IMR-90 (cell line): ENCODE results near the gene MT3. TPM values are rescaled to one million over a fixed set of nuclear protein-coding genes. Genes with fewer than 3 reads are reported as not detected.

Experiments used
- ATAC-seq: fragments of 200-7000 bp; cut with Tn5 transposase; 2 replicates; pipeline ENCODE4 v1.9.1; 2020; ENCODE audit warnings: low read depth, mild to moderate bottlenecking, moderate library complexity
- BruUV-seq: library from RNA; stranded (reverse); fragments of 400-500 nt; replicated peaks from 2 replicates; lab custom pipeline; 2021; lab: Mats Ljungman, UMichigan
- CTCF ChIA-PET: fragments of 300-600 bp; formaldehyde crosslinking; extraction: SDS; loops from one replicate; lab custom pipeline; 2021; ENCODE audit warnings: antibody characterized with exemption; lab: Yijun Ruan, JAX
- POLR2A ChIA-PET: fragments of 300-600 bp; sonication (Branson Sonifier 250); formaldehyde crosslinking; loops from one replicate; lab custom pipeline; 2022; ENCODE audit warnings: antibody characterized with exemption; ENCODE audit not compliant: unreplicated experiment; lab: Charles Lee
- DNase-seq: peaks from one replicate; pipeline ENCODE4 v3.0.0; 2013
- H2AFZ ChIP-seq: replicated peaks from 2 replicates; pipeline ENCODE3; 2013; ENCODE audit warnings: low read length, mild to moderate bottlenecking; ENCODE audit not compliant: poor library complexity
- H2AK5ac ChIP-seq: 2 replicates; pipeline ENCODE4 v1.6.1; 2013; ENCODE audit warnings: low read depth, low read length, inconsistent platforms
- H2AK9ac ChIP-seq: replicated peaks from 2 replicates; pipeline ENCODE3; 2013; ENCODE audit warnings: mild to moderate bottlenecking, low read depth, low read length, moderate library complexity; ENCODE audit not compliant: poor library complexity
- H2BK120ac ChIP-seq: 2 replicates; pipeline ENCODE4 v1.6.1; 2013; ENCODE audit warnings: low read depth, low read length, inconsistent platforms
- H2BK15ac ChIP-seq: 3 replicates; pipeline ENCODE4 v1.6.1; 2013; ENCODE audit warnings: low read depth, low read length, inconsistent platforms
- H2BK20ac ChIP-seq: 2 replicates; pipeline ENCODE4 v1.6.1; 2013; ENCODE audit warnings: low read depth, mild to moderate bottlenecking, inconsistent platforms, low read length, moderate library complexity
- H2BK5ac ChIP-seq: 2 replicates; pipeline ENCODE4 v1.6.1; 2013; ENCODE audit warnings: mild to moderate bottlenecking, low read depth, low read length, inconsistent platforms; ENCODE audit not compliant: poor library complexity, severe bottlenecking
- H3K14ac ChIP-seq: replicated peaks from 2 replicates; pipeline ENCODE4 v1.6.1; 2013; ENCODE audit warnings: low read depth, low read length, inconsistent platforms
- H3K18ac ChIP-seq: 2 replicates; pipeline ENCODE4 v1.6.1; 2013; ENCODE audit warnings: low read depth, low read length, control low read depth
- H3K23ac ChIP-seq: 2 replicates; pipeline ENCODE4 v1.6.1; 2013; ENCODE audit warnings: low read depth, low read length, inconsistent platforms
- H3K27ac ChIP-seq: 2 replicates; pipeline ENCODE4 v1.5.1; 2013; ENCODE audit warnings: mild to moderate bottlenecking, control low read depth, low read length; ENCODE audit not compliant: insufficient read depth
- H3K27me3 ChIP-seq: 2 replicates; pipeline ENCODE4 v1.6.1; 2013; ENCODE audit warnings: low read length; ENCODE audit not compliant: control insufficient read depth, insufficient read depth
- H3K36me3 ChIP-seq: 2 replicates; pipeline ENCODE4 v1.6.1; 2013; ENCODE audit warnings: low read length, mixed read lengths; ENCODE audit not compliant: control insufficient read depth, insufficient read depth
- H3K4ac ChIP-seq: 2 replicates; pipeline ENCODE4 v1.6.1; 2013; ENCODE audit warnings: low read depth, low read length, inconsistent platforms
- H3K4me1 ChIP-seq: 2 replicates; pipeline ENCODE4 v1.6.1; 2013; ENCODE audit warnings: low read length, mixed read lengths; ENCODE audit not compliant: control insufficient read depth, insufficient read depth
- H3K4me2 ChIP-seq: 2 replicates; pipeline ENCODE4 v1.6.1; 2013; ENCODE audit warnings: low read depth, mild to moderate bottlenecking, control low read depth, low read length, moderate library complexity
- H3K4me3 ChIP-seq: 2 replicates; pipeline ENCODE4 v1.5.1; 2013; ENCODE audit warnings: low read depth, mild to moderate bottlenecking, control low read depth, low read length, moderate library complexity; ENCODE audit not compliant: insufficient read depth
- H3K56ac ChIP-seq: 2 replicates; pipeline ENCODE4 v1.6.1; 2013; ENCODE audit warnings: low read length, inconsistent platforms; ENCODE audit not compliant: insufficient read depth; ENCODE audit errors: extremely low read depth
- H3K79me1 ChIP-seq, 2 experiments: 2 replicates each; pipeline ENCODE4 v1.6.1; 2013; ENCODE audit warnings: low read length in 2 of 2, inconsistent platforms in 1 of 2, low read depth in 1 of 2
- H3K9ac ChIP-seq: 2 replicates; pipeline ENCODE4 v1.6.1; 2013; ENCODE audit warnings: low read depth, low read length, control low read depth
- H3K9me1 ChIP-seq: 2 replicates; pipeline ENCODE4 v1.6.1; 2013; ENCODE audit warnings: low read length, inconsistent platforms; ENCODE audit not compliant: insufficient read depth
- H3K9me3 ChIP-seq: 2 replicates; pipeline ENCODE4 v1.6.1; 2013; ENCODE audit warnings: low read length; ENCODE audit not compliant: control insufficient read depth, insufficient read depth
- H4K20me1 ChIP-seq: 2 replicates; pipeline ENCODE4 v1.6.1; 2013; ENCODE audit warnings: low read length, inconsistent platforms; ENCODE audit not compliant: insufficient read depth
- H4K5ac ChIP-seq: 2 replicates; pipeline ENCODE4 v1.6.1; 2013; ENCODE audit warnings: mild to moderate bottlenecking, low read depth, low read length, control low read depth
- H4K8ac ChIP-seq, 2 experiments: 2 replicates each; pipeline ENCODE4 v1.6.1; 2013; ENCODE audit warnings: low read depth in 2 of 2, low read length in 2 of 2, control low read depth in 1 of 2, inconsistent platforms in 1 of 2
- H4K91ac ChIP-seq: 2 replicates; pipeline ENCODE4 v1.6.1; 2013; ENCODE audit warnings: low read depth, low read length, inconsistent platforms; ENCODE audit not compliant: insufficient read depth
- BHLHE40 ChIP-seq: fragments of 150-350 bp; IDR thresholded peaks from 2 replicates; pipeline ENCODE4 v1.6.1; 2016; ENCODE audit warnings: mild to moderate bottlenecking, low read depth, low read length
- CEBPB ChIP-seq: IDR thresholded peaks from 2 replicates; pipeline ENCODE4 v1.6.1; 2012; ENCODE audit warnings: low read depth, low read length, improper control_type of control experiment
- CHD1 ChIP-seq: IDR thresholded peaks from 2 replicates; pipeline ENCODE4 v1.6.1; 2012; ENCODE audit warnings: low read depth, low read length, improper control_type of control experiment
- FOS ChIP-seq: fragments of 150-350 bp; IDR thresholded peaks from 2 replicates; pipeline ENCODE4 v1.6.1; 2016; ENCODE audit warnings: low read depth, low read length
- MAFK ChIP-seq: IDR thresholded peaks from 2 replicates; pipeline ENCODE4 v1.6.1; 2012; ENCODE audit warnings: low read depth, low read length, improper control_type of control experiment
- MAZ ChIP-seq: IDR thresholded peaks from 2 replicates; pipeline ENCODE4 v1.6.1; 2012; ENCODE audit warnings: low read depth, mild to moderate bottlenecking, low read length, improper control_type of control experiment, moderate library complexity, borderline replicate concordance
- MXI1 ChIP-seq: IDR thresholded peaks from 2 replicates; pipeline ENCODE4 v1.6.1; 2012; ENCODE audit warnings: low read depth, mild to moderate bottlenecking, low read length, moderate library complexity, borderline replicate concordance
- NFE2L2 ChIP-seq: fragments of 150-350 bp; IDR thresholded peaks from 2 replicates; pipeline ENCODE4 v1.6.1; 2016; ENCODE audit warnings: low read depth, mild to moderate bottlenecking, low read length
- POLR2A ChIP-seq: IDR thresholded peaks from 2 replicates; pipeline ENCODE4 v1.6.1; 2012; ENCODE audit warnings: mild to moderate bottlenecking, low read depth, low read length
- RAD21 ChIP-seq: IDR thresholded peaks from 2 replicates; pipeline ENCODE4 v1.6.1; 2012; ENCODE audit warnings: low read length, improper control_type of control experiment
- RCOR1 ChIP-seq: IDR thresholded peaks from 2 replicates; pipeline ENCODE4 v1.6.1; 2012; ENCODE audit warnings: mild to moderate bottlenecking, low read length, improper control_type of control experiment; ENCODE audit not compliant: insufficient replicate concordance
- RFX5 ChIP-seq: IDR thresholded peaks from 2 replicates; pipeline ENCODE4 v1.8.0; 2012; ENCODE audit warnings: low read depth, mild to moderate bottlenecking, low read length, moderate library complexity
- SMC3 ChIP-seq: fragments of 150-350 bp; IDR thresholded peaks from 2 replicates; pipeline ENCODE4 v1.6.1; 2016; ENCODE audit warnings: low read depth, mild to moderate bottlenecking, antibody characterized with exemption, low read length, moderate library complexity
- WGBS, 2 experiments: methylation state at CpG; one replicate each; pipeline versions ENCODE4 v1.1.5 to v1.1.7; 2013; ENCODE audit warnings: missing lambda C conversion rate in 2 of 2; ENCODE audit not compliant: insufficient read length in 1 of 2; ENCODE audit errors: extremely low coverage in 2 of 2; 5-methylcytosine and 5-hydroxymethylcytosine counted together
- dilution Hi-C: fragments of 300-500 bp; cut with HindIII; formaldehyde crosslinking; loops from one replicate; pipeline ENCODE4 v1.14.3; 2018; ENCODE audit warnings: low sequenced_read_pairs; ENCODE audit not compliant: unreplicated experiment
- in situ Hi-C: fragments of 300-500 bp; cut with MboI; formaldehyde crosslinking; loops from 3 replicates; pipeline ENCODE4 v1.14.3; 2019; ENCODE audit warnings: low sequenced_read_pairs, inconsistent platforms, mixed read lengths
- intact Hi-C: fragments of 100-400 bp; cut with micrococcal nuclease; formaldehyde crosslinking; loops from 2 replicates; pipeline ENCODE4 v1.10.0; 2022
- polyA plus RNA-seq, 3 experiments: library from polyadenylated mRNA; depleted of rRNA; stranded (reverse); fragments of >200 nt; gene quantifications; 2 replicates each; pipeline ENCODE4 v1.2.3, GENCODE V29; 2012; ENCODE audit warnings: low replicate concordance in 1 of 3
- total RNA-seq: library from RNA; depleted of rRNA; stranded (reverse); fragments of >200 nt; gene quantifications from 2 replicates; pipeline ENCODE4 v1.2.3, GENCODE V29; 2012
- TF ChIP-seq, protein P1 (sequence below): fragments of 150-350 bp; IDR thresholded peaks from 2 replicates; pipeline ENCODE4 v1.6.1; 2016; ENCODE audit warnings: low read depth, mild to moderate bottlenecking, low read length, moderate library complexity, borderline replicate concordance
- TF ChIP-seq, protein P2 (sequence below): fragments of 150-350 bp; IDR thresholded peaks from 2 replicates; pipeline ENCODE4 v1.6.1; 2017; ENCODE audit warnings: mild to moderate bottlenecking, antibody characterized with exemption, low read length, low read depth
- TF ChIP-seq, protein P3 (sequence below): conservative IDR thresholded peaks from 2 replicates; pipeline ENCODE4 v1.5.1; 2012; ENCODE audit warnings: mild to moderate bottlenecking, low read depth, low read length, improper control_type of control experiment

The MT3 gene
- total and polyA plus RNA-seq, 2 of the 4 experiments (the other 2 are of a cell fraction) = 0.62 TPM; not detected in 1

DNA sequence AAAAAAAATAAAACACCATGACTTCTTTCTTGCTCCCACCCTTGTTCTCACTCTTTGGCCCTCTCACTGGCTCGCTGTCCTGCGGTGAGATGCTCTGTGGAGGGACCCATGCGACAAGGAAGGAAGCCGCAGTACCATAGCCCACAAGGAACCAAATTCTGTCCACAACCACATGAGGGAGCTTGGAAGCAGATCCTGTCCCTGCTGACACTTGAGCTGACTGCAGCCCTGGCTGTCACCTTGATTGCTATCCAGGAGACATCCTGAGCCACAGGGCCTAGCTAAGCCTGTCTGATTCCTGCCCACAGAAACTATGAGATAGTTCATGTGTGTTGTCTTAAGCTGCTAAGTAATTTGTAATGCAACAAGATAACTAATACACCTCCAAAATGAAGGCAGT is 14.3 kb downstream of the MT3 start:
- peak overlapping the region; percentile 60; the same call in 1 of the 2 replicates for H2BK120ac ChIP-seq
- POLR2A ChIA-PET = no interaction called here
- no peak overlapping the region for H3K23ac ChIP-seq
- peak overlapping the region in 1 of 2 experiments; percentile 39; a peak in 1 of 4 replicates for H4K8ac ChIP-seq
- H3K4ac ChIP-seq = peak overlapping the region; percentile 41; the same call in 1 of the 2 replicates
- intact Hi-C loops (loop anchor here (10.0 kb wide), 2 partner anchors 181 to 249 kb away; no protein-coding TSS in a partner anchor), in situ Hi-C loops (loop anchor here (5.0 kb wide), 1 partner anchor 91 kb away; no protein-coding TSS in a partner anchor), dilution Hi-C loops (no loop called here)
- CTCF ChIA-PET = interaction anchor here (0.6 to 1.3 kb wide), 5 partner anchors 9 to 242 kb away, joined by 3 to 10 read pairs (median 3); no protein-coding TSS in a partner anchor
- peak overlapping the region; percentile 21; the same call in 1 of the 2 replicates for H4K91ac ChIP-seq
- peaks cover 0 to 12% of the 10 kb centered on the region in 2 experiments; a peak in 1 of 4 replicates for H3K79me1 ChIP-seq
- peak overlapping the region; percentile 26 for H2AK9ac ChIP-seq
- TF ChIP-seq RFX5 (no peak), CEBPB (no peak), NFE2L2 (no peak), BHLHE40 (no peak), MAFK (no peak), RCOR1 (no peak), MAZ (no peak), MXI1 (no peak), FOS (no peak), SMC3 (peak; percentile 42), CHD1 (no peak), POLR2A (no peak), RAD21 (peak; percentile 56)
- TF ChIP-seq, protein P1, sequence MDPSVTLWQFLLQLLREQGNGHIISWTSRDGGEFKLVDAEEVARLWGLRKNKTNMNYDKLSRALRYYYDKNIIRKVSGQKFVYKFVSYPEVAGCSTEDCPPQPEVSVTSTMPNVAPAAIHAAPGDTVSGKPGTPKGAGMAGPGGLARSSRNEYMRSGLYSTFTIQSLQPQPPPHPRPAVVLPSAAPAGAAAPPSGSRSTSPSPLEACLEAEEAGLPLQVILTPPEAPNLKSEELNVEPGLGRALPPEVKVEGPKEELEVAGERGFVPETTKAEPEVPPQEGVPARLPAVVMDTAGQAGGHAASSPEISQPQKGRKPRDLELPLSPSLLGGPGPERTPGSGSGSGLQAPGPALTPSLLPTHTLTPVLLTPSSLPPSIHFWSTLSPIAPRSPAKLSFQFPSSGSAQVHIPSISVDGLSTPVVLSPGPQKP = no peak
- TF ChIP-seq, protein P2, sequence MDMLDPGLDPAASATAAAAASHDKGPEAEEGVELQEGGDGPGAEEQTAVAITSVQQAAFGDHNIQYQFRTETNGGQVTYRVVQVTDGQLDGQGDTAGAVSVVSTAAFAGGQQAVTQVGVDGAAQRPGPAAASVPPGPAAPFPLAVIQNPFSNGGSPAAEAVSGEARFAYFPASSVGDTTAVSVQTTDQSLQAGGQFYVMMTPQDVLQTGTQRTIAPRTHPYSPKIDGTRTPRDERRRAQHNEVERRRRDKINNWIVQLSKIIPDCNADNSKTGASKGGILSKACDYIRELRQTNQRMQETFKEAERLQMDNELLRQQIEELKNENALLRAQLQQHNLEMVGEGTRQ = no peak
- TF ChIP-seq, protein P3, sequence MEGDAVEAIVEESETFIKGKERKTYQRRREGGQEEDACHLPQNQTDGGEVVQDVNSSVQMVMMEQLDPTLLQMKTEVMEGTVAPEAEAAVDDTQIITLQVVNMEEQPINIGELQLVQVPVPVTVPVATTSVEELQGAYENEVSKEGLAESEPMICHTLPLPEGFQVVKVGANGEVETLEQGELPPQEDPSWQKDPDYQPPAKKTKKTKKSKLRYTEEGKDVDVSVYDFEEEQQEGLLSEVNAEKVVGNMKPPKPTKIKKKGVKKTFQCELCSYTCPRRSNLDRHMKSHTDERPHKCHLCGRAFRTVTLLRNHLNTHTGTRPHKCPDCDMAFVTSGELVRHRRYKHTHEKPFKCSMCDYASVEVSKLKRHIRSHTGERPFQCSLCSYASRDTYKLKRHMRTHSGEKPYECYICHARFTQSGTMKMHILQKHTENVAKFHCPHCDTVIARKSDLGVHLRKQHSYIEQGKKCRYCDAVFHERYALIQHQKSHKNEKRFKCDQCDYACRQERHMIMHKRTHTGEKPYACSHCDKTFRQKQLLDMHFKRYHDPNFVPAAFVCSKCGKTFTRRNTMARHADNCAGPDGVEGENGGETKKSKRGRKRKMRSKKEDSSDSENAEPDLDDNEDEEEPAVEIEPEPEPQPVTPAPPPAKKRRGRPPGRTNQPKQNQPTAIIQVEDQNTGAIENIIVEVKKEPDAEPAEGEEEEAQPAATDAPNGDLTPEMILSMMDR = peak; percentile 47
- no peak for ATAC-seq
- H3K56ac ChIP-seq = no peak overlapping the region
- H4K5ac ChIP-seq = no peak overlapping the region
- peaks cover 11% of the 10 kb centered on the region for H3K4me1 ChIP-seq
- no peak overlapping the region for H3K18ac ChIP-seq
- H4K20me1 ChIP-seq = peaks cover 11% of the 10 kb centered on the region
- peak overlapping the region; percentile 58; the same call in 1 of the 2 replicates for H2BK20ac ChIP-seq
- peak overlapping the region; percentile 46; the same call in 2 of the 3 replicates for H2BK15ac ChIP-seq
- H3K27me3 ChIP-seq = no peaks in the 10 kb centered on the region
- H3K36me3 ChIP-seq = no peaks in the 10 kb centered on the region
- BruUV-seq = no TSS peak
- H3K9me1 ChIP-seq = peaks cover 15% of the 10 kb centered on the region
- H3K4me2 ChIP-seq = no peak overlapping the region
- no peak overlapping the region for H2BK5ac ChIP-seq
- peak overlapping the region; percentile 74 for H2AK5ac ChIP-seq
- WGBS, 2 experiments = no CpG with 5 or more reads among the region's 4 CpGs
- peak; percentile 53 for DNase-seq
- H3K4me3 ChIP-seq = no peak overlapping the region
- no peak overlapping the region; the same call in 1 of the 2 replicates for H3K14ac ChIP-seq
- no peak overlapping the region for H3K27ac ChIP-seq
- peak overlapping the region; percentile 16 for H2AFZ ChIP-seq
- H3K9me3 ChIP-seq = no peaks in the 10 kb centered on the region
- no peak overlapping the region for H3K9ac ChIP-seq
